Measurements from ENCODE around the gene SIX1.

DNA sequence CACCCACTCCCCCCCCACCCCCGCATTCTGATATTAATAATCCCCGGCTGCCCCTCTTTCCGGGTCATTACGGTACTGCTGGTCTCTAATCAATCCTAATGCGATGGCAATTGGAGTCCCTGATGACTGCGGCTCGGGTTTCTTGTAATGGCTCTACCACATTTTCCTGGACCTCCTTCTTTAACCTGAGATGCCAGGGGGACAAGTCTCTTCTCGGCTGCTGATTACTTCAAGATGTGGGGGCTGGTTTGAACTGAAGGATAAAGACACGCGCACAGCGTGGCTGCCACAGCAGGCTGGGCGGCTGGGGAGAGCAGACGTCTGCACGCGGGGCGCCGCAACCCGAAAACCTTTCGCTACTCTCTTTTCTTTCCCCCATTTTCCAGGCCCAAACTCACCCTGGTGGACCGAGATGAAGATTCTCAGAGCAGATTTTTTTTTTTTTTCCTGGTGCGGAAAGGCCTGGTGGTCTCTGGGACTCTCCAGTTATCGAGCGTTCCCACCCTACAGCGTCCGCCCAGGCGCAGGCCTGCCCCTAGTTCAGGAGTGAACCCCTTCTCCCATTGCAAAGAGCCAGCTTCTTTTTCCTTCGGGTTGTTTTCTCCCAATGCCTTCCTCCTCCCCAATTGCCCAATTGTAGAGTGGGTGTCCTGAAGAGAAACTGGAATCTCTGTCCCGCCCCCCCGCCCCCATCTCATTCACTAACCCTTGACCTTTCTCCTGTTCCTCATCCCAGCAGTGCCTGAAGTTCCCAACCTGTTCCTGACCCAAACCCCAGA, 6.0 kb upstream of the SIX1 start:
- TF ChIP-seq POLR2AphosphoS5 (IDR thresholded peaks at IDR 0.05; ENCODE audit: low read depth, low read length) (no peak), POLR2A (IDR thresholded peaks at IDR 0.05; ENCODE audit: low read depth, low read length) (no peak), TAF1 (IDR thresholded peaks at IDR 0.05; ENCODE audit: borderline replicate concordance, low read depth, low read length) (no peak)

Measured in GM12892 (cell line).